T-helper 22 cell (primary cell): Measurements from ENCODE around the gene MANSC1.
A peak's percentile ranks its signal among the peaks of the same experiment; 100 is the strongest.
"Not testable (repeated sequence)": the region's sequence is repeated elsewhere in the genome, so short reads cannot be mapped to it uniquely, and the experiment has no call there.

Experiments used
- DNase-seq: peaks from one replicate; pipeline ENCODE4 v3.0.0-alpha.2; 2020; ENCODE audit warnings: low read depth

The MANSC1 gene

DNA sequence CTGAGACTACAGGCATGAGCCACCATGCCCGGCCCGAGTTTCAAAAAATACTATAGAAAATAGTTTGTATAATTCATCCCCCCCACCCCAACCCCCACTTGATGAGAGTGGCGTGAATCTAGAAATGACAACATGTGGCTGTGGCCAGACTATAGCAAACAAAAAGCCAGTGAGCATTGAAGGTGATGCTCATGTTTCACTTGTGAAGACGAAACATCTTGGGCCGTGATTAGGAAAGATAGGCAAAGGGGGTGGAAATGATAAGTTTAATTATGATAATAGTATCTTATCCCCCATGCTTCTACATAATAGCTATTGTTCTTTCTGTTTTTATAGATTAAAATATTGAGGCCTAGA, 15.4 kb upstream of the MANSC1 start:
- no peak for DNase-seq

DNA sequence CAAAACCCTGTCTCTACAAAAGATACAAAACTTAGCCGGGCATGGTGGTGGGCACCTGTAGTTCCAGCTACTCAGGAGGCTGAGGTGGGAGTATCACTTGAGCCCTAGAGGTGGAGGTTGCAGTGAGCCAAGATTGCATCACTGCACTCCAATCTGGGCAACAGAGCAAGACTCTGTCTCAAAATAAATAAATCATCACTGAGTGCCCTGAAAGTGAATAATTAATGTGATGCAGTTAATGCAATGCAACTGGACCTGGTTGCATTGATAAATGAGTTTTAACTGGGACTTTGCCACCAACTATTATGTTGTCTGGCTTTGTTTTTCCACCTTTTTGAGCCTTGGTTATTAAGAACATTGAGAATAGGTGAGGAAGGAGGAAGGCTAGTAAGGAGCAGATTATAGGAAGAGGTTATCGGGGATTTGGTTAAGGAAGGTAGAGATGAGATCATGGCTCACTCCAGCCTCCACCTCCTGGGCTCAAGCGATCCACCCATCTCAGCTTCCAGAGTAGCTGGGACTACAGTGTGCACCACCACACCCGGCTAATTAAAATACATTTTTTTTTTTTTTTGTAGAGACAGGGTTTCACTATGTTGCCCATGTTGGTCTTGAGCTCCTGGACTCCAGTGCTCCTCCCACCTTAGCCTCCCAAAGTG, 14.9 kb upstream of the MANSC1 start:
- DNase-seq, result no peak

DNA sequence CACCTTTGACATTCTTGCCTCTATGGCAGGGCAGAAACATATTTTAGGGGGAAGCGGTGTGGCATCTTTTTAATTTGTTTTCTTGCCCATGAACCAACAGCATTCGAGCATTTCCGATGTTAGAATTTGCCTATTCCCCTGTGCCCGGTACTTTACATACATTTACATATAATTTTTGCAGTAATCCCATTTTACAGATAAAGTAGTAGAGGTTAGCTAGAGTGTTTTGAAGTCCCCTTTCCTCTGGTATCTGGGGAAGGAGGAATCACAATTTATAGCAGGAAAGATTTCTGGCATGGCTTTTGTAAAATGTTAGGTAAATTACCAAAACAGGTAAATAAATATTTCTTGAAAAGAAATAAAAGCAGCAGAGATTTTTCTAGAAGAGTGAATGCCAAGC, 8.5 kb upstream of the MANSC1 start:
- DNase-seq, result no peak

GRCh38 chr12:12357719-12358461, 7.8 kb upstream of the MANSC1 start:
- DNase-seq, result no peak

DNA sequence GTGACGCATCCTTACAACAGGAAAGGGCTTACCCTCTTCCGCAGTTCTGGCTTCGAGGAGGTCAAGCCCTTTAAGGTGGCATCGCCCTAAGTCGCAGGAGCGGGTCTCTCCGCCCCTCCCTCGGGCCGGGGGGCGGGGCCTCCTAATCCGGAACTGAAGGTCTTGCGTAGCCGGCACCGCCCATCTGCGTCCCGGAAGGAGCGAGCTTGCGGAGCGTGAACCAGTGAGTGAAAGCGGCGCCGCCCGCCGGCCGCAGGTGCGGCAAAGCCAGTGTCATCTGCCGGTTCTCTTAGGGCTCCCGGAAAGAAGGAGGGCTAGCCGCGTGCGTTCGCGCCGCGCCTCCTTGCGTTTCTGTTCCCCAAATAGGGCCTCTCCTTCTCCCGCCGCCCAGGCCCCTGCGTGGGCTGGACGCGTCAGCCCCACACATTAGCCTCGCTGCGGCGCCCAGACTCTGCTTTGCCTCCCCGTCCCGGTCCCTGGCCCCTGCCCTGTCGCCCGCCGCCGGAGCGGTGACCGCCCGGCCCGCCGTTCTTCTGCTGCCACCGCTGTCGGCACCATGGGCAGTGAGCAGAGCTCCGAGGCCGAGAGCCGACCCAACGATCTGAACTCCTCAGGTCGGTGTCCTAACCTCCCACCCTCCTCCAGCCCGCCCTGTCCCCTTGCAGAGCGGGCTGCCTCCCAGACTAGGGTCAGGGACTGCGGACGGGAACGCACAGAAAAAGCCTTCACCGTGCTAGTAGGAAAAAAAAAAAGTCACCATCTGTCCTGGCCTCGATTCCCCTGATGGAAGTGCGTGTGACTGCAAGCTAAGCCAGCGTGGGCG, 7.1 kb upstream of the MANSC1 start, which contains the start of gene BORCS5:
TSS of gene BORCS5 (plus strand) at position 183 of the 823 bp plus-strand sequence. CDS start at position 557, 374 bp downstream.
- DNase-seq, result peak; percentile 98

- DNase-seq, result no peak
Observed at GRCh38 chr12:12356467-12356895, 6.4 kb upstream of the MANSC1 start.

- no peak for DNase-seq
Observed at GRCh38 chr12:12353807-12354206, 3.8 kb upstream of the MANSC1 start.

DNA sequence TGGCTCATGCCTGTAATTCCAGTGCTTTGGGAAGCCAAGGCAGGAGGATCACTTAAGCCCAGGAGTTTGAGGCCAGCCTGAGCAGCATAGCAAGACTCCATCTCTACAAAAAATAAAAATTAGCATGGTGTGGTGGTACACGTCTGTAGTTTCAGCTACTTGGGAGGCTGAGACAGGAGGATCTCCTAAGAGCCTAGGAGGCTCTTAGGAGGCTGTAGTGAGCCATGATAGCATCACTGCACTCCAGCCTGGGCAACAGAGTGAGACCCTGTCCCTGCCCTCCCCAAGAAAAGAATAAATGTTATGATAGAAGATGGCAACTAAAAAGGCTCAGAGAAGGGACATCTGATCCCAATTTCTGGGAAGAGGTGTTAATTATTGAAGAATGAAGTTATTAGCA, 3.2 kb upstream of the MANSC1 start:
- no peak for DNase-seq

GRCh38 chr12:12351468-12352185, 1.6 kb upstream of the MANSC1 start:
- not testable (repeated sequence) for DNase-seq

DNA sequence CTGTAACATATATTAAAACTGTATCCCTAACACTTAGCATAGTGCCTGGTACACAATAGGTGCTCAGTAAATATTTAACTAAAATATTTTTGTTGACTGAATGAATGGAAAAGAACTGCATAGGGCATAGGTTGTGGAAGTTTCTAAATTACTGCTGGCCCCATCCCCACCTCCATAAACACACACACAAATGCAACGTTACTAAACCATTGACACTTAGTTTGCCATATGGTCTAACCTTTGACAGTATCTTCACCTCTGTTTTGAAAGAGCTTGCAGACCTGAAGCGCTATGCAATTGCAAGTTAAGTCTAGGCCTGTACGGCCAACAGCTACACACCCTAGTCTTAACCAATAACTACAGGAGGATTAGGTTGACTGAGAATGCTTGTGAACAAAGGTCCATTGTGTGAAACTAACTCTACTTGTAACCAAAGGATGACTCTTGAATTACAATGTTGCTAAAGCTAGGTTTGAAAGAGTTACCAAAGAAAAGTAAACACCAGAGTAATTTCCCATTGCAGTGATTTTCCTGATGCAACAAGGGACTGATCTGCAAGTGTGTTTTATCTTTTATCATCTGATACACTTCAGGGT, 924 bp upstream of the MANSC1 start:
- DNase-seq, result no peak

GRCh38 chr12:12338527-12339168, 11.4 kb downstream of the MANSC1 start:
- DNase-seq, result no peak

DNA sequence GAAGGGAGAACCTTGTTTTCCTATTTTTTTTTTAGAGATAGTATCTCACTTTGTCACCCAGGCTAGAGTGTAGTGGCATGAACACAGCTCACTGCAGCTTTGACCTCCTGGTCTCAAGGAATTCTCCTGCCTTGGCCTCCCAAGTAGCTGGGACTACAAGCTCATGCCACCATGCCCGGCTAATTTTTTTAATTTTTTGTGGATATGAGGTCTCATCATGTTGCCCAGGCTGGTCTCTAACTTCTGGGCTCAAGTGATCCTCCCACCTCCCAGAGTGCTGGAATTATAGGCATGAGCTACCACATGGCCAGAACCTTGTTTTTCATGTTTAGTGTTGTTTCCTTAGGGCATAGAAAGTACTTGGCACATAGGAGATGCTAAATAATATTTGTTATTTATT, 13.5 kb downstream of the MANSC1 start:
- no peak for DNase-seq

DNA sequence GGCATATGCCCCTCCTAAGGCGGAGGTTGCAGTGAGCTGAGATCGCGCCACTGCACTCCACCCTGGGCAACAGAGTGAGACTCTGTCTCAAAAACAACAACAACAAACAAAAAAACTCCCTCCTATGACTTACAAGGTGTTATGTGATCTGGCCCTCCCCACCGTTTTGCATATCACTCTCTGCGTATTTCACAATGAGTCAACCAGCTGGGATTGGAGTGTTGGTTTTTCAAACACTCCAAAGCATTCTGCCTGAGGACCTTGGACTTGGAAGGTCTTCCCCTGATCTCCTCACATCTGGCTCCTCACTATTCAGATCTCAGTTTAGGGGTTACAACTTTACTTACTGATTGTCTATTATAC, 14.0 kb downstream of the MANSC1 start:
- DNase-seq, result no peak

DNA sequence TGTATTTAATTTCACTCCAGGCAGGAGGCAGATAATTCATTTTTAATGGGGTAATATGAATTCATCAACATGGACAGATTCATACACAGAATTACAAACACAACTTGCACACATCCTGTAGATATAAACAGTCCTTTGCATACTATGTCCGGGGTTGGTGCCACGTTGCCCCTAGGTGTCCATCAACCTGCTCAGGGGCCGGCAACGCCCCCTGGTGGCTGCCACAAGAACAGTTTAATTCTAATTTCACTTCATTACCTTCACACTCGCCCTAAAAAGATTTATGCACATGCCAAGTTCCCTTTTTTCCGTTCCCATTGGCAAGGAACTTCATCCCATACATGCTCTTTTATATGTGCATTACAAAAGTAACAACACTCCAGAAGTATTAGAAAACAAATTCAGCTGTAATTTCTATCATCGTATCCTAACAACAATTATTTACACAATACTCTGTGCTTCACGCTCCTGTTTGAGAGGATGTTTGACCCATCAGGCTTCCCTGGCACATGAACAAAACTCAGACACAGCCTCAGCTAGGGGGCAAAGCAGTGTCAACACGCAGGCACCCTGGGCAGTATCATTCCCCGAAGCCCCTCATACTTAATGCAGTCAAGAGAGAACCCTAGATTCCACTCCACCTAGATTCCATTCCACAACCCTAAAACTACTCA, 15.5 kb downstream of the MANSC1 start:
- DNase-seq, result peak; percentile 25

DNA sequence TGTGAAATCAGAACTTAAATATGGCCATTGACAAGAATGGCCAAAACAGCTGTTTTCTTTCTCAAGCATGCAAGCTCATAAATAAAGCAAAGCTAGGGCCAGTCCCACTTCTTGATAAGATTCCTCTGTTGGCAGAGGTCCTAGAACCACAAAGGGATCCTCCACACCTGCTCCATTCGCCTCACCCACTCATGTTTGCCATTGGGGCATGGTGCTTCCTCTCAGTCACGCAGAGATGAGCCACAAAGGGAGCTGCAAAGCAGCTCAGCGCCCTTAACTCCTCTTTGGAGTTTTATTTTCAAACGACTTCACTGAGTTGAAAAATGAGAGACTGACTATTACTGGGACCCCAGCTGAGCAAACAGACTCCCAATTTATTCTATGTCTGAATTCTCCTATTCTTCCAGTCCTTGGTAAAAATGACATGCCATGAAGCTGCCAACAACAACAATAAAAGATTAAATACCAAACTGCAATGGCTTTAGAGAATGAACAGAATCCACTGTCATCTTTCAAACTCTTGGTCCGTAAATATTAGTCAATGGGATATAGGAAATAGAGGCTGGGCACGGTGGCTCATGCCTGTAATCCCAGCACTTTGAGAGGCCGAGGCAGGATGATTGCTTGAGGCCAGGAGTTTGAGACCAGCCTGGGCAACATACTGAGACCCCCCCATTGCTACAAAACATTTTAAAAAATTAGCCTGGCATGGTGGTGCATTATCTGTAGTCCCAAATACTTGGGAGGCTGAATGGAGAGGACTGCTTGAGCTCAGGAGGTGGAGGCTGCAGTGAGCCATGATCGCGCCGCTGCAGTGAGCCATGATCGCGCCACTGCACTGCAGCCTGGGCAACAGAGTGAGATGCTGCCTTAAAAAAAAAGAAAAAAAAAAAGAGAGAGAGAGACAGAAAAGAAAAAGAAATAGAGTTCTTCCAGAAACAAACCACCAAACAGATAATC, 16.4 kb downstream of the MANSC1 start:
- no peak for DNase-seq

DNA sequence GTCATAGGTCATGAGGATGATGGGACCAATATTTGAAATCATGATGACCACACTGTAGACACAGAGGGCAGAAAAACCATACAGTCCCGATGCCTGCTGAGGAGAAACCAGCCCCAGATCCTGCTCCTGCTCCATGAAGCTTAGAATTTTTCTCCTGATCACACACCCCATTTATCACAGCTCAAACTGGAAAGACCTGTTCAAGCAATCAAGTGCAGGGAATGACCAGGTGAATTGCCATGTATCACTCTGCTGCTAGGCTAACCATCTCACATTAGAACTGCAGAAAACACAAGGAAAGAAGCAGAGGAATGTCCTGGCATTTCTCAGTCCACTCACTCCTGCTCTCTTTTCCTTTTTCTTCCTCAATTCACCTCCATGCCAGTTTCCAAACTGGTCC, 18.1 kb downstream of the MANSC1 start:
- DNase-seq, result no peak

GRCh38 chr12:12331244-12331771, 18.7 kb downstream of the MANSC1 start:
- DNase-seq, result no peak

DNA sequence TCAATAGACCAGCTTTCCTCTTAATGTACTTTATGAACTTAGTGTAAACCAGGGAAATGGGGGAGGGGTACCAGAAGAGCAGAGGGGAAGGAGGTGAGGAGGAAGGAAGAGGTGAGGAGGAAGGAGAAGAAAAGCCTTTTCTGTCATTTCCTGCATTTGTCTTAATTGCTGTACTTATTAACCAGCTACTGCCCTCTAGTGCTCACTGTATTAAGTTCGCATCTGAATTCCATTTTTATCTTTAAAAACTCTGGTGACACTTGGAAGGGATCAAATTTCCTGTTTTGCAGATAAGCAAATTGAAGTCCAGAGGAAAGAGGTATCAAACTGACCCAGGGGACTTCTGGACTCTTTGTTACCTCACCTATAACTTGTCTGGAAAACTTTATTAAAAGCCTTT, 22.2 kb downstream of the MANSC1 start:
- no peak for DNase-seq

DNA sequence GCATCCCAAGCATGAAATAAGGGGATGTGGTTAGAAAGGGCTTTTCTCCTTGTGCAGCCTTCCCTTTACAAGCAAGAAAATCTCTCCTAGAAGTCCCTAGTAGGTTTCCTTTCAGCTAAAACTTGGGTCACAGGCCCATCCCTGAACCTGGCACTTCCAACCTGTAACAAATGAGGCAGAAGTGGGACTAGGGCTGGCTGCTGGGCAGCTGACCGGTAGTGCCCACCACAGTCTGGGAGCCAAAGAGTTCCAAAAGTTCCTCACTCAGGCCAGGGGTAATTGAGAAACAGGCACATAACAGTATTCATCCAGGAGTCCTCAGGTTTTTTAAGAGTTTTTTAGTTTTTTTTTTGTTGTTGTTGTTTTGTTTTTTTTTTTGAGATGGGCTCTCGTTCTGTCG, 23.8 kb downstream of the MANSC1 start:
- DNase-seq, result no peak
